DOHH2 (cell line): ENCODE results near the gene LHX2.

Source experiments
- H3F3A ChIP-seq: fragments of 200-600 bp; sonication (generic), shearing (Covaris generic); 2 replicates; pipeline ENCODE4 v1.6.0; 2016; ENCODE audit warnings: antibody characterized with exemption, mild to moderate bottlenecking; ENCODE audit not compliant: control insufficient read depth, insufficient read depth
- H3K27ac ChIP-seq: fragments of 200-600 bp; sonication (generic); 2 replicates; pipeline ENCODE4 v1.5.1; 2014; ENCODE audit warnings: low read depth, mild to moderate bottlenecking, low read length, moderate library complexity
- H3K27me3 ChIP-seq: fragments of 200-600 bp; sonication (generic); 2 replicates; pipeline ENCODE4 v1.6.1; 2014; ENCODE audit warnings: mild to moderate bottlenecking, low read length, mixed read lengths; ENCODE audit not compliant: control insufficient read depth
- H3K36me3 ChIP-seq: fragments of 200-600 bp; sonication (generic); 2 replicates; pipeline ENCODE4 v1.6.1; 2014; ENCODE audit warnings: mild to moderate bottlenecking, low read length, moderate library complexity, mixed read lengths; ENCODE audit not compliant: control insufficient read depth
- H3K4me1 ChIP-seq: fragments of 200-600 bp; sonication (generic); 2 replicates; pipeline ENCODE4 v1.6.1; 2014; ENCODE audit warnings: mild to moderate bottlenecking, low read length, mixed read lengths; ENCODE audit not compliant: control insufficient read depth
- H3K4me2 ChIP-seq: fragments of 200-600 bp; sonication (generic); 2 replicates; pipeline ENCODE4 v1.6.0; 2014; ENCODE audit warnings: mild to moderate bottlenecking, low read length, moderate library complexity
- H3K4me3 ChIP-seq: fragments of 200-600 bp; sonication (generic); 2 replicates; pipeline ENCODE4 v1.5.1; 2014; ENCODE audit warnings: mild to moderate bottlenecking, low read length, mixed read lengths
- H3K79me2 ChIP-seq: fragments of 200-600 bp; sonication (generic); 2 replicates; pipeline ENCODE4 v1.6.1; 2014; ENCODE audit warnings: mild to moderate bottlenecking, low read length, mixed read lengths; ENCODE audit not compliant: control insufficient read depth
- H3K9me2 ChIP-seq: fragments of 200-600 bp; sonication (generic); replicated peaks from 2 replicates; pipeline ENCODE4 v1.6.1; 2014; ENCODE audit warnings: mild to moderate bottlenecking, low read length, mixed read lengths; ENCODE audit not compliant: control insufficient read depth
- H3K9me3 ChIP-seq: fragments of 200-600 bp; sonication (generic); 2 replicates; pipeline ENCODE4 v1.6.1; 2014; ENCODE audit warnings: antibody characterized with exemption, low read length, mixed read lengths; ENCODE audit not compliant: control insufficient read depth, insufficient read depth
- H4K20me1 ChIP-seq: fragments of 200-600 bp; sonication (generic); 2 replicates; pipeline ENCODE4 v1.6.0; 2014; ENCODE audit warnings: low read depth, mild to moderate bottlenecking, antibody characterized with exemption, low read length, moderate library complexity; ENCODE audit not compliant: control insufficient read depth, insufficient read depth
- EZH2phosphoT487 ChIP-seq: fragments of 200-600 bp; sonication (generic); IDR thresholded peaks from 2 replicates; pipeline ENCODE4 v1.6.1; 2017; ENCODE audit warnings: borderline replicate concordance, mild to moderate bottlenecking, antibody characterized with exemption, low read length, moderate library complexity, mixed read lengths
- TF ChIP-seq, protein P1 (sequence below): fragments of 200-600 bp; sonication (generic); IDR thresholded peaks from one replicate; pipeline ENCODE4 v1.5.1; 2014; ENCODE audit warnings: antibody characterized with exemption, mild to moderate bottlenecking, low read depth, low read length; ENCODE audit not compliant: poor library complexity, severe bottlenecking

Gene LHX2, protein sequence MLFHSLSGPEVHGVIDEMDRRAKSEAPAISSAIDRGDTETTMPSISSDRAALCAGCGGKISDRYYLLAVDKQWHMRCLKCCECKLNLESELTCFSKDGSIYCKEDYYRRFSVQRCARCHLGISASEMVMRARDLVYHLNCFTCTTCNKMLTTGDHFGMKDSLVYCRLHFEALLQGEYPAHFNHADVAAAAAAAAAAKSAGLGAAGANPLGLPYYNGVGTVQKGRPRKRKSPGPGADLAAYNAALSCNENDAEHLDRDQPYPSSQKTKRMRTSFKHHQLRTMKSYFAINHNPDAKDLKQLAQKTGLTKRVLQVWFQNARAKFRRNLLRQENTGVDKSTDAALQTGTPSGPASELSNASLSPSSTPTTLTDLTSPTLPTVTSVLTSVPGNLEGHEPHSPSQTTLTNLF

DNA sequence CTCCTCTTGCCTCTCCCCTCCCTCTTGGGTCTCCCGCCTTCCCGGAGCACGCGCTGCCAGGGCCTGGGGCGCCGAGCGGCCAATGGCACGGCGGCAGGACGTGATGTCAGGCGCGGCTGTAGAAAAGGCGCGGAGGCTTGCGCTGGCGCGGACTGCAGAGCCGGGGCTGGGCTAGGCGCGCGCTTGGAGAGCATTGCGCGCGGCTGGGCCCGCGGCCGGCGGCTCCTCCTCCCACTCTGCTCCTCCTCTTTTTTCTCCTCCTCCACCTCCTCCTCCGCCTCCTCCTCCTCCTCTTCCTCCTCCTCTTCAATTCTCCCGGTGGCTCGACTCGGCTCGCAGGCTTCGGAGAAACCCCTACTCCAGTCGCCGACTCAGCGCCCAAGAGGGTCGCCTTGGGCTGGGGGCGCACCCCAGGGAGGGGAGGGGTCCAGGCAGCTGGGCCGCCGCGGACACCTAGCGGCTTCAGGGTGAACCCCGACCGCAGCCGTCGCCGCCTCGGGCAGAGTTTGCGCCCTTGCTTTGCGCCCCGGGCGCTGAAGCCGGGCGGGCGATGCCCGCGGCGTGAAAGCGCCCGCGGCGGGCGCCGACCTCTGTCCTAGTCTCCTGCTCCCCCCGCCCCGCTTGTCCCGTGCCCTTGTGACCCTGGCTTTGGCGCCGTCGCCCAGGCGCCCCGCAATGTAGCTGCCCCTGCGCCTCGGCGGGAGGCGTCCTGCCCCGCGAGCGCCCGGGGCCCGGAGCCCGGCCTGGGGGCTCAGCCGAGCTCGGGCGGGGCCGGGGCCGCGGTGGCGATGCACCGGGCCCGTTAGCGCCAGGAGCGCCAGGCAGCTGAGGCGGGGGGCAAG is at the start of gene LHX2:
Gene LHX2 (plus strand): TSS at position 309 of the 842 bp plus-strand sequence. CDS start 581 bp downstream, outside the sequence.
- H3K27ac ChIP-seq, result no peak within 1 kb of the TSS
- no peak within 1 kb of the TSS for H3K4me3 ChIP-seq
- no peaks in the 10 kb centered on the region for H4K20me1 ChIP-seq

DNA sequence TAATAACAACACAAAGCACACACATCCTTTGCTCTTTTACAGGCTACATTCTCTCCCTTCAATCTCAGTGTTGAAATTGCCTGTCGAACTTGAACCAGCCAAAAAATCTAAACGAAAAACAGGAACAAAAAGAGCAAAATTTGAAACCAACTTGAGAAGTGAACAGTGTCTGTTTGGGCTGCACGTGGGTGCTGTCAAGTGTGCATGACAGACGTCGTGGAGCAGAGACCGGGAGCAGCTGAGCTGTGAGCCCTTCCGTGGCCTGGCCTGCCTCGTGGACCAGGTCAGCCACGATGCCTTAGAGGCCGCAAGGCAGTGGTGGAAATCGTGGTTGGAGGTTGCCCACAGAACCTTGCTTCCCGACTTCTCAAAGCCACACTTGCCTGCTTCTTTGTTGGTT is 46.8 kb upstream of the LHX2 start:
- Histone ChIP-seq H3K79me2 (no peaks in the 10 kb centered on the region), H3K27me3 (peaks cover 4% of the 10 kb centered on the region), H4K20me1 (no peaks in the 10 kb centered on the region), H3K4me3 (no peak overlapping the region), H3K9me3 (no peaks in the 10 kb centered on the region), H3K36me3 (no peaks in the 10 kb centered on the region), H3K4me1 (peaks cover 24% of the 10 kb centered on the region), H3K9me2 (no peaks in the 10 kb centered on the region), H3F3A (no peaks in the 10 kb centered on the region), H3K27ac (no peak overlapping the region), H3K4me2 (0 out of 2 replicates have a peak overlapping the region, but pooled peaks have one; percentile 4)
- TF ChIP-seq EZH2phosphoT487, result no peak
- TF ChIP-seq, protein P1, sequence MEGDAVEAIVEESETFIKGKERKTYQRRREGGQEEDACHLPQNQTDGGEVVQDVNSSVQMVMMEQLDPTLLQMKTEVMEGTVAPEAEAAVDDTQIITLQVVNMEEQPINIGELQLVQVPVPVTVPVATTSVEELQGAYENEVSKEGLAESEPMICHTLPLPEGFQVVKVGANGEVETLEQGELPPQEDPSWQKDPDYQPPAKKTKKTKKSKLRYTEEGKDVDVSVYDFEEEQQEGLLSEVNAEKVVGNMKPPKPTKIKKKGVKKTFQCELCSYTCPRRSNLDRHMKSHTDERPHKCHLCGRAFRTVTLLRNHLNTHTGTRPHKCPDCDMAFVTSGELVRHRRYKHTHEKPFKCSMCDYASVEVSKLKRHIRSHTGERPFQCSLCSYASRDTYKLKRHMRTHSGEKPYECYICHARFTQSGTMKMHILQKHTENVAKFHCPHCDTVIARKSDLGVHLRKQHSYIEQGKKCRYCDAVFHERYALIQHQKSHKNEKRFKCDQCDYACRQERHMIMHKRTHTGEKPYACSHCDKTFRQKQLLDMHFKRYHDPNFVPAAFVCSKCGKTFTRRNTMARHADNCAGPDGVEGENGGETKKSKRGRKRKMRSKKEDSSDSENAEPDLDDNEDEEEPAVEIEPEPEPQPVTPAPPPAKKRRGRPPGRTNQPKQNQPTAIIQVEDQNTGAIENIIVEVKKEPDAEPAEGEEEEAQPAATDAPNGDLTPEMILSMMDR, result no peak

More for the DNA sequence above, at the start of gene LHX2:
- Histone ChIP-seq H3K4me2 (no peak within 1 kb of the TSS), H3K9me2 (no peaks in the 10 kb centered on the region), H3K4me1 (peaks cover 13% of the 10 kb centered on the region), H3K27me3 (peaks cover 48% of the 10 kb centered on the region), H3K9me3 (no peaks in the 10 kb centered on the region), H3K79me2 (no peaks in the 10 kb centered on the region), H3K36me3 (no peaks in the 10 kb centered on the region), H3F3A (no peaks in the 10 kb centered on the region)
- TF ChIP-seq EZH2phosphoT487, result no peak
- TF ChIP-seq, protein P1, result no peak

DNA sequence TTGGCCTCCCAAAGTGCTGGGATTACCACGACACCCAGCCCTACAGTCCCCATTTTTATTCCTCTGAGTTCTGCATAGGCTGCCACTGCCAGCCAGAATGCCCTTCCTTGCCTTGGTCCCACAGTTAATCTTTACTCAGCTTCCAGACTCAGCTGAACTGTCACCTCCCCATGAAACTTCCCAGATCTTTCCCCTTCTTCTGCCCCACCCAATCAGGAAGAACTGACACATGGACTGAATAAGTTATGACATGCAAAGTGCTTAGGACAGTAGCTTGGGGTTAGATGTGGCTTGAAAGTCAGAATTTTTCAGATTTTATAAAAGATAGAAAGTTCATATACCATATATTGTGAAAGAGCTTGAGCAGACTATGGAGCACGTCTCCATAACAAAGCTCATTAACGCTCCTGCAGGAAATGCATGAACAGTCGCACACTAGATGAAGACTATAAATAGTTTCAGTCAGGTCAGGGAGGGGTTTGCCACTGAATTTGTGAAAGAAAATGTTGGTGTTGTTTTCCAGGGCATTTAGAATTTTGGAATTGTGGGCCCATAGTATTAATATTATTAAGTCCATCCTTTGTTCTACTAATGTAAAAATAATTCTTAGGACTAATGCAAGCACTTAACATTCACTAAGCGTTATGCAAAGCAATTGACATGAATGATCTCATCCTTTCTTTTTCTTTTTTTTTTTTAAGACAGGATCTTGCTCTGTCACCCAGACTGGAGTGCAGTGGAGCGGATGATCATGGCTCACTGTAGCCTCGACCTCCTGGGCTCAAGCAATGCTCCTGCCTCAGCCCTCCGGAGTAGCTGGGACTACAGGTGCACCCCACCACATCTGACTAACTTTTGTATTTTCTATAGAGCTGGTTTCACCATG is 45.5 kb upstream of the LHX2 start:
- no peaks in the 10 kb centered on the region for H3F3A ChIP-seq
- peaks cover 24% of the 10 kb centered on the region for H3K4me1 ChIP-seq
- H3K4me2 ChIP-seq, result peak overlapping the region; percentile 48
- H3K27me3 ChIP-seq, result peaks cover 2% of the 10 kb centered on the region; the same call in 1 of the 2 replicates
- H3K27ac ChIP-seq, result peak overlapping the region; percentile 23
- no peaks in the 10 kb centered on the region for H4K20me1 ChIP-seq
- H3K36me3 ChIP-seq, result no peaks in the 10 kb centered on the region
- TF ChIP-seq, protein P1, result no peak
- TF ChIP-seq EZH2phosphoT487, result no peak
- H3K9me3 ChIP-seq, result peaks cover 1% of the 10 kb centered on the region; the same call in 1 of the 2 replicates
- no peaks in the 10 kb centered on the region for H3K79me2 ChIP-seq
- peak overlapping the region; percentile 6; the same call in 1 of the 2 replicates for H3K4me3 ChIP-seq
- no peaks in the 10 kb centered on the region for H3K9me2 ChIP-seq
